Fibroblast of skin of left quadriceps (primary cell): ENCODE results near the gene FASTK.

Source experiments
- DNase-seq, 2 experiments: peaks; one replicate each; pipeline ENCODE4 v3.0.0-alpha.2; 2013; ENCODE audit warnings: low read depth in 2 of 2

The FASTK gene

GRCh38 chr7:151064454-151064853 is 16.2 kb downstream of the FASTK start:
- DNase-seq: no peak

- no peak for DNase-seq
Measured at GRCh38 chr7:151063212-151063561, 17.4 kb downstream of the FASTK start.

- no peak for DNase-seq
Measured at GRCh38 chr7:151062399-151063211, 18.0 kb downstream of the FASTK start.

- DNase-seq: no peak
Measured at GRCh38 chr7:151062111-151062398, 18.6 kb downstream of the FASTK start.

- DNase-seq: no peak
Measured at GRCh38 chr7:151061213-151062110, 19.1 kb downstream of the FASTK start.

- DNase-seq: no peak
Measured at GRCh38 chr7:151060416-151061212, 20.0 kb downstream of the FASTK start.

- no peak for DNase-seq
Measured at GRCh38 chr7:151060113-151060415, 20.5 kb downstream of the FASTK start.

GRCh38 chr7:151059367-151060112 is 21.1 kb downstream of the FASTK start, which contains the start of gene SLC4A2:
Gene SLC4A2, plus strand, starts transcription at chr7:151059589. Its CDS starts 2,399 bp downstream, at chr7:151061988.
- DNase-seq: no peak

- DNase-seq: no peak
Measured at GRCh38 chr7:151058781-151059366, 21.7 kb downstream of the FASTK start.

GRCh38 chr7:151057989-151058780 is 22.4 kb downstream of the FASTK start:
- peak; percentile 99 to 100 for DNase-seq

- no peak for DNase-seq
Measured at GRCh38 chr7:151057506-151057988, 23.1 kb downstream of the FASTK start, which contains the start of gene CDK5. Gene CDK5, minus strand, starts transcription at chr7:151057897. Its CDS starts 49 bp downstream, at chr7:151057848.

- DNase-seq: no peak
Measured at GRCh38 chr7:151056666-151057505, 23.7 kb downstream of the FASTK start.

- no peak for DNase-seq
Measured at GRCh38 chr7:151056283-151056665, 24.3 kb downstream of the FASTK start.

GRCh38 chr7:151053751-151054150 is 26.9 kb downstream of the FASTK start:
- no peak for DNase-seq

- DNase-seq: no peak
Measured at GRCh38 chr7:151053096-151053495, 27.5 kb downstream of the FASTK start.

- DNase-seq: peak in 1 of 2 experiments; percentile 25
Measured at GRCh38 chr7:151051108-151051507, 29.5 kb downstream of the FASTK start.

GRCh38 chr7:151048911-151049463 is 31.6 kb downstream of the FASTK start:
- DNase-seq: no peak

- no peak for DNase-seq
Measured at GRCh38 chr7:151047976-151048815, 32.4 kb downstream of the FASTK start, which contains the start of gene ASIC3. Gene ASIC3, plus strand, starts transcription at chr7:151048531. Its CDS starts 355 bp downstream, at chr7:151048886.
